ENCODE measurements around the gene STRADA.
"Not testable (repeated sequence)": the region's sequence is repeated elsewhere in the genome, so short reads cannot be mapped to it uniquely, and the experiment has no call there.

Gene STRADA

DNA sequence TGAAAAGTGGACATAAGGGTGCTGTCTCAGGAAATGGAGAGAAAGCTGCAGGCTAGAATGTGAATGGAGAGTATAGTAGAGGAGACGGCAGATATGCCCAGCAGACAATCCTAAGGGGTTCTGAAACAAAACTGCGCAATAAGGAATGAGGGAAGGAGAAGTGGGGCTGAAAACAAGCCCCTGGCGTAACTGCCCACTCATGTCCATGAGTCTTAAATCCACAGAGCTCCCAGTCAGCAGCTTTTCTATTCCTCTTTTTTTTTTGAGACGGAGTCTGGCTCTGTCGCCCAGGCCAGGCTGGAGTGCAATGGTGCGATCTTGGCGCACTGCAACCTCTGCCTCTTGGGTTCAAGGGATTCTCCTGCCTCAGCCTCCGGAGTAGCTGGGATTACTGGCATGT is 5.9 kb downstream of the STRADA start:
- DNase-seq (ENCODE audit: low read depth), result no peak
- TF ChIP-seq, protein P1, sequence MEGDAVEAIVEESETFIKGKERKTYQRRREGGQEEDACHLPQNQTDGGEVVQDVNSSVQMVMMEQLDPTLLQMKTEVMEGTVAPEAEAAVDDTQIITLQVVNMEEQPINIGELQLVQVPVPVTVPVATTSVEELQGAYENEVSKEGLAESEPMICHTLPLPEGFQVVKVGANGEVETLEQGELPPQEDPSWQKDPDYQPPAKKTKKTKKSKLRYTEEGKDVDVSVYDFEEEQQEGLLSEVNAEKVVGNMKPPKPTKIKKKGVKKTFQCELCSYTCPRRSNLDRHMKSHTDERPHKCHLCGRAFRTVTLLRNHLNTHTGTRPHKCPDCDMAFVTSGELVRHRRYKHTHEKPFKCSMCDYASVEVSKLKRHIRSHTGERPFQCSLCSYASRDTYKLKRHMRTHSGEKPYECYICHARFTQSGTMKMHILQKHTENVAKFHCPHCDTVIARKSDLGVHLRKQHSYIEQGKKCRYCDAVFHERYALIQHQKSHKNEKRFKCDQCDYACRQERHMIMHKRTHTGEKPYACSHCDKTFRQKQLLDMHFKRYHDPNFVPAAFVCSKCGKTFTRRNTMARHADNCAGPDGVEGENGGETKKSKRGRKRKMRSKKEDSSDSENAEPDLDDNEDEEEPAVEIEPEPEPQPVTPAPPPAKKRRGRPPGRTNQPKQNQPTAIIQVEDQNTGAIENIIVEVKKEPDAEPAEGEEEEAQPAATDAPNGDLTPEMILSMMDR (conservative IDR thresholded peaks at IDR 0.05; ENCODE audit: control insufficient read depth, insufficient read depth, low read depth, low read length), result no peak

DNA sequence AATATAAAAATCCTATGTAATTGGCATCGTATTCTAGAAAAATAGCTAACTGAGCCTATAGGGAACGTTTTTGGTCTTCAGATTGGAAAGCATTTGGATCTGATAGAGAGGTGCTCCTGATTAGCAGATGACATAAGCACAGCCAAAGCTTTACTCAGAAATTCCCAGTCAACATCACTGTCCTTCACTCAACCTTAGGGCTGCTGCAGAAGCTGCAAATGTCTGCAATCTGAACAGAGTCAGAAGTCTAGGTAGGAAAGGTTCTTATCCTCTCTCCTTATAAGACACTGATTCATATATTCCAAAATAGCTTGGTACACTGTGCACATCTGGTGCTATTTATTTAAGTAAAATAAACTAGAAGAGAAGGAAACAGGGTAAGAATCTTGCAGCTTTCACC is 19.2 kb downstream of the STRADA start:
- TF ChIP-seq, protein P1 (conservative IDR thresholded peaks at IDR 0.05; ENCODE audit: control insufficient read depth, insufficient read depth, low read depth, low read length), result no peak
- no peak for DNase-seq (ENCODE audit: low read depth)
- no peak overlapping the region for H3K4me3 ChIP-seq (ENCODE audit: control insufficient read depth, low read depth, low read length)

More for the DNA sequence above, 5.9 kb downstream of the STRADA start:
- H3K4me3 ChIP-seq (ENCODE audit: control insufficient read depth, low read depth, low read length), result no peak overlapping the region

DNA sequence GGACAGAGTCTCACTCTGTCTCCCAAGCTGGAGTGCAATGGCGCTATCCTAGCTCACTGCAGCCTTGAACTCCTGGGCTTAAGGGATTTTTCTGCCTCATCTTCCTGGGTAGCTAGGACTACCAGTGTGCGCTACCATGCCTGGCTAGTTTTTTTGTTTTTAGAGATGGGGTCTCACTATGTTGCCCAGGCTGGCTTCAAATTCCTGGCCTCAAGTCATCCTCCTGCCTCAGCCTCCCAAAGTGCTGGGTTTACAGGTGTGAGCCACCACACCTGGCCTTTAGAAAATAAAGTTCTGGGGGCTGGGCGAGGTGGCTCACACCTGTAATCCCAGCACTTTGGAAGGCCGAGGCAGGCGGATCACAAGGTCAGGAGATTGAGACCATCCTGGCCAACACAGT is 21.4 kb downstream of the STRADA start:
- H3K4me3 ChIP-seq (ENCODE audit: control insufficient read depth, low read depth, low read length); DNase-seq (ENCODE audit: low read depth): not testable (repeated sequence)

DNA sequence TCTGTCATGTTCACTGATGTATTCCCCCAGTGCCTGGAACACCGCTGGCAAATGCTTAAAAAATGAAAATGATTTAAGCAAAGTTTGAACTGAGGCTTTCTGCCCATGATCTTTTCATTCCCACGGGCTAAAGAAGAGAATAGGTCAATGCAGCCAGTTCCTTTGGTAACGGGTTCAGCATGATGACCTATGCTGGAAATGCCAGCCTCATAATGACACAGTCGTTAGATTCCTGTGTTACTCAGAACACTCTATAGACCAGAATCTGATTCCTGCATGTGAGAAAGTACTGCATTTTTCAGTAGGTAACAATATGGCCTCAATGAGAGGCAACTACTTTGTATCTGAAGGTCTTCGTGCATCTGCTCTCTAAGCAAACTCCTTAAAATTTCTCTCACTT is 22.6 kb downstream of the STRADA start:
- TF ChIP-seq, protein P1 (conservative IDR thresholded peaks at IDR 0.05; ENCODE audit: control insufficient read depth, insufficient read depth, low read depth, low read length), result no peak
- H3K4me3 ChIP-seq (ENCODE audit: control insufficient read depth, low read depth, low read length), result no peak overlapping the region
- no peak for DNase-seq (ENCODE audit: low read depth)

DNA sequence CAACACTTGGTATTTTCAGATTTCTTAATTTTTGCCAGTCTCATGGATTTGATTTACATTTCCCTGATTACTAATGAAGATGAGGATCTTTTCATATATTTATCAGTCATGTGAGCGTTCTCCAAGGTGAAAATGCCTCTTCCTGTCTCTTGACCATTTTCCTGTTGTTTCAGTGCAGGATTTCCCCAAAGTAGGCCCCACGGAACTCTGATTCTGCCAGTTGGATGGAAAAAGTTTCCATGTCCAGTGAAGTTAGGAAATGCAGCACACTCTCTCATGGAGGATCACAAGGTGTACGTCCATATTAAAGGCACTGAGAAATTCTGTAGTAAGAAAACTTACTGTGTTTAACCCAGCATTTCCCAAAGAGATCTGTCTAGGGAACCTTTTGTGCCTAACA is 25.2 kb downstream of the STRADA start:
- TF ChIP-seq, protein P1 (conservative IDR thresholded peaks at IDR 0.05; ENCODE audit: control insufficient read depth, insufficient read depth, low read depth, low read length), result no peak
- no peak for DNase-seq (ENCODE audit: low read depth)
- H3K4me3 ChIP-seq (ENCODE audit: control insufficient read depth, low read depth, low read length), result no peak overlapping the region

DNA sequence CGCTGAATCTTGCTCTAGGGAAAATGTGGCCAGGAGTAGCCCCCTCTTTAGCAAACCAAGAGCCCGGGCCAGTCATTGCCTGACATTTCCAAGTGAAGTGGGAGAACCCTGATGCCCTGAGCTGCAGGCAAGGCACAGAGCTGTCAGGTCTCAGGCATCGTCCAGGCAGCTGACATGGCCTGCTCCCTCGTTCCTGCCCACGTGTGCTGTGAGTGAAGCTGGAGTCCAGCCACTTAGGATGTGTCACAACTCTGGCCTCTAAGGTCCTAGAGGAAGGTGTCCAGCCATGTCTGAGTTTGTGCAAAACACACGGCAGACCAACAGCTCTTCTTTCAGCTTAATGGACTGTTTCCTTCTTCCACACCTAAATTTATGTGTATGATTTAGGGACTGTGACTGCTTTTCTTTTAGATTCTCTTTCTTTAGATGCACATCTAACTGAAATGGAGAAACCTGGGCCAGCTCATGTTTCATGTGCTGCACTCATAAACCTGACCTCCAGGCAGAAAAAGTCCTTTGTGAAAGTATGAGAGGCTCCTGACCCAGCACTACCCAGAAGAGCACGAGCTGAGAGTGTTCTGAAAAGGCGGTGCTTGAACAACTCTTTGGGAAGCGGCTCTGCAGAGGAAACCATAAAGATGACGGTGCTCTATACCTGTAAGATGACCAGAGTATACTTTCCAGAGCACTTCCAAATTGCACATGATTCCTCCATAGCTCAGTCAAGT is 26.9 kb downstream of the STRADA start:
- DNase-seq (ENCODE audit: low read depth), result peak; percentile 66
- TF ChIP-seq, protein P1 (conservative IDR thresholded peaks at IDR 0.05; ENCODE audit: control insufficient read depth, insufficient read depth, low read depth, low read length), result no peak
- H3K4me3 ChIP-seq (ENCODE audit: control insufficient read depth, low read depth, low read length), result no peak overlapping the region

DNA sequence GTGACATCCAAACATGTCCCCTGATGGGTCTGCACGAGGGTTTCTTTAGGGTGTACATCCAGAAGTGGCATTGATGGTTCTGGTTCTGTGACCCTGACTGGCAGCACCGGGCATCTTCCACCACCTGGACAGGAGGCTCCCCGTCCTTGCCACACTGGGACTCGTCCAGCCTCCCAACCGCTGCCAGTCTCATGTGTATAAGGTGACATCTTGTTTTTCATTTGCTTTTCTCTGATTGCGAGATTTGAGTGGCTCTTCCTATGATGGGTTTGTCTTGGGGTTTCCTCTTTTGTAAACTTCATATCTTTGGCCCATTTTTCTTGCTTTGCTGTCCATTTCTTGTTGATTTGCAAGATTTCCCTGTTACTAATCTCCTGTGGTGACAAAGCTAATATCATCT is 32.5 kb downstream of the STRADA start:
- DNase-seq (ENCODE audit: low read depth), result no peak
- TF ChIP-seq, protein P1 (conservative IDR thresholded peaks at IDR 0.05; ENCODE audit: control insufficient read depth, insufficient read depth, low read depth, low read length), result no peak
- no peak overlapping the region for H3K4me3 ChIP-seq (ENCODE audit: control insufficient read depth, low read depth, low read length)

All from fibroblast of mammary gland (primary cell).